ENCODE measurements around the gene GOLT1A.

Gene GOLT1A

GRCh38 chr1:204213668-204214662 lies at the start of gene GOLT1A:
Gene GOLT1A, minus strand, starts transcription at chr1:204213988. Its CDS starts 82 bp downstream, at chr1:204213906.
- peak; percentile 60 to 67 for DNase-seq

DNA sequence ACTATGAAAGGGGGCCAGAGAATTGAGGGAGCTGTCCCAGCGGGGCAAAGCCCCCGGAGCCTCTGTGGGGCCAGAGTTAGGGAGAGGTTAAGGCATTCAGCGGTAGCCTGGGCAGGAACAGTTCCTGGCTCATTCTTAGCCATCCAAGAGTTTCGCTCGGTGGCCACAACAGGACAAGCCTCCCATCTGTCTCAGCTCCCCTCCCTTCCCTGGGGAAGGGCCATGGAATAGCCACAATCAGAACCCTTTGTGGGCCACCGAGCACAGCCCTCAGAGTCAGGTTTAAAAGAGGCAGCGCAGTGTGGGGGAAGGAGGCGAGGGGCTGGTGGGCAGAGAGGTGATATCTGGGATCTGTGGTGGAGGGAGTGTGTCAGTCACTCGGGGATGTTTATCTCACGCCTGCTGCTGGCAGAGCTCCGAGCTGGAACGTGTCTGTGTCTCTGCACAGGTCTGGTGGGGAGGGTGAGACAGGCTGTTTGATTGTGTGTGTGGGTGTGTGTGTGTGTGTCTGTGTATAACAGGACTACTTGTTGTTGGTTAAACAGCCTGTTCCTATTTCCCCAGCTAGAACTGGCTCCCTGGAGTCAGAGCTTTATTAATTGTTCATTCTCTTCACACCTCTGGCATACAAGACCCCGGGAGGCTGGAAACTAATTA lies 49.6 kb upstream of the GOLT1A start:
- DNase-seq = no peak

DNA sequence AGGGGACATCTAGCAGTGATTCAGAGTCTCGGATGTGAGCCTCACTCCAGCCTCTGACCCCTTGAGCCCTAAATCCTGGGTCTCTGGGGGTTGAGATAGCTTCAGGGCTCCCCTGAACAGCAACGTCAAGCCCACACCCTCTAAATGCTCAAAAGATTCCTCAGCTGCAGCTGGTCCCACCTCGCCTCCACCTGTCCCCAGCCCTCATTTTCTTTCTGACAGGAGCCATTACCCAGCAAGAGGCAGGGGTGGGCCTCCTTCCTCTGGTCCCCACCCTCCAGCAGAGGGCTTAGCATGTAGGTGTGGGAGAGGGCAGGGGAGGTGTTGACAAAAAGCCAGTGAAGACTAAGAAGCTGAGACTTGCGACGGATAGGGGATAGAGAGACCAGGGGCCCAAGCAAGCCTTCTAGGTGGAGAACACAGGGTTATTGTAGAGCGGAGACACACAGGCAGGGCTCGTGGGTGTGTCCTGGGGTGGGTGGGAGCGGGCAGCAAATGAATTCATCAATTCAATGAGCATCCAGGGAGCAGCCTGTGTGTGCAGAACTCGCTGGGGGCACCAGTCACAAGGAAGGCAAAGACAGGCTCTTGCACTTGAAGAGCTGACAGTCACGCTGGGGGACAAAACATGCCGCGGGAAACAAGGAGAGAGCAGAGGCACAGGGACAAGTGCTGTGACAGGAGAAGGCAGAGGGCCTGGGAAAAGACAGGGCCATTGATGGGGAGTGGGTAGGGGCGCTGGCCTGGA lies 48.9 kb upstream of the GOLT1A start:
- DNase-seq = no peak

DNA sequence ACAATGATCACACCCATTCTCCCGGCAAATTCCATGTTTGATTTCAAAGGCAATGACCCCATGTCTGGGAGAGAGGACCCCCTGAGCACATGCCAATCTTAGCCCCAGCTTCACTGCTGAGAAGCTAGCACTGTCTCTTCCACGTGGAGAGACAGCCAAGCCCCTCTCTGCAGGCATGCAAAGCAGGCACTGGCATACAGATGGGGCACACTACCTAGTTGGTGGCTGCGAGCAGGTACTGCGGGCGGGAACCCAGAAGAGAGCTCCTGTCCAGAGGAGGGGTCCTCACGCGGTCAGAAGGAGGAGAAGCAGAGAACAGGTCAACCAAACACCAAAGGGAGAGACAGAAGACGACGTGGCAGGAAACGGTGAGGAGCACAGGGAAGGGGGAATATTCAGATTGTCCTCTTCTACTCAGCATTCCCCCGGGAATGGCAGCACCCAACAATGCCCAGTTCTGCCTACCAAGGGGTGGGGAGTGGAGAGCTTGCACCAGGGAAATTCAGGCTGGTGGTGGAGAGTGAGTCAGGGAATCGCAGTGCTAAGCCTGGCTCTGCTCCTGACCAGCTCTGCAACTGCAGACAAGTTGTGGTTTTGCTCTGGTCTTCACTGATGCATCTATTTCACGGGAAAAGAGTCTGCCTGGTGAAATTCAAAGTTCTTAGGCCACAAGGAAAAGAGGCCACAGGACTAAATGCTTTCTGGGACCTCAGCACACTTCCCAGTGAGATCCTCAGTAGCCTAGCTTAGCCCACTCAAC lies 48.1 kb upstream of the GOLT1A start:
- DNase-seq = no peak

- no peak for DNase-seq
Observed at GRCh38 chr1:204261266-204261665, 47.5 kb upstream of the GOLT1A start.

- no peak for DNase-seq
Observed at GRCh38 chr1:204260601-204261197, 46.9 kb upstream of the GOLT1A start.

GRCh38 chr1:204259782-204260181 lies 46.0 kb upstream of the GOLT1A start:
- DNase-seq = no peak

DNA sequence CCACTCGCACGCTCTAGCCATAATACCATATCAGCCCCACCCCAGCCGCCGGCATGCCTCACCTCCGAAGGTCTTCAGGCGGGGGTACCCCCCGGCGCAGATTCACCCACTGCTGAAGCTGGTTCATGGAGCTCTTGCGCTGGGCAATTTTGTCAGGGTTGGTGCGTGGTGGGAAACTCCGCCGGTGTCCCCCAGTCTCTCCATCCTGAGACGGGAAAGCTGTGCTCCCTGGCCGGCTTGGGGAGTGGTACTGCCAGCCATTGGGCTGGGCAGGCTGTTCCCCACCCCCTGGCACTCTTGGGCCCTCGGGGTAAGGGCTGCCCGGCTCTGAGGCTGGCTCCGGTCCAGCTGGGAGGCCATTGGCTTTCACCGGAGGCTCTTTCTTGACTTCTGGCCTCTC lies 45.4 kb upstream of the GOLT1A start:
- no peak for DNase-seq

- peak; percentile 57 to 64 for DNase-seq
Observed at GRCh38 chr1:204258213-204259115, 44.7 kb upstream of the GOLT1A start.

DNA sequence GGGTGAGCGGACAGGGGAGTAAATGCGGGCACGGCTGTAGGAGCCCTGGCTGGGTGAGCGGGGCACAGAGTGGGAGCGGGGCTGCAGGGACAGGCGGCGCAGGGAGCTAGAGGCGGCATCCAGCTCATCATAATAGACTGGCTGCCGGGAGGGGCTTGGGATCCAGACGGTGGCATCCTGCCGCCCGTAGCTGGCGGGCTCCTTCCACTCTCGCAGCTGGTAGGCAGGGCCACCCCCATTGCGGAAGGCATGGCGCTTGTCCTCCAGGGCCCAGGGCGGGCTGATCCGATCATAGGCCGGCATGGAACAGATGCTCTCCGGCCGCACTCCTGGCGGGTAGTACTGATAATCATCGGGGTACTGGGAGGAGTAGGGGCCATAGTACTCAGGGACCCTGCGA lies 43.7 kb upstream of the GOLT1A start:
- DNase-seq = no peak

DNA sequence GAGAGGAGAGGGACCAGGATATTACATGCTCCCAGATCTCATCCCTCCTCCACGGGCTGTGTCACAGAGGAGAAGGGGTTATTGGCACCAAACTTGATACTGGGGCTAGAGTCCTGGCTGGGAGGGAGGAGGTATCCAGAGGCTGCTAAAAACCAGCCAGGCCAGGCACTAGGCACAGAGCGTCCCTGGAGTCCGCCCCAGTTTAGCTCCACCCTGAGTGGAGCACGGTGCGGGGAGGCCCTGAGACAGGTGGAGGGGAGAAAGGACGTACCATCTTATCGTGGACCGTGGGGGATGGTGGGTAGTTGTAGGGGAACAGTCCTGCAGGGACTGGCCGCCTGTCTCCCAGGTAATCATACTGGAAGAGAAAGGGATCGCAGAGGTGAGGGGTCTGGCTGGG lies 42.7 kb upstream of the GOLT1A start:
- DNase-seq = no peak

GRCh38 chr1:204255966-204256365 lies 42.2 kb upstream of the GOLT1A start:
- DNase-seq = no peak

GRCh38 chr1:204255225-204255624 lies 41.4 kb upstream of the GOLT1A start:
- no peak for DNase-seq

- DNase-seq = no peak
Observed at GRCh38 chr1:204254031-204254661, 40.4 kb upstream of the GOLT1A start.

- DNase-seq = no peak
Observed at GRCh38 chr1:204251926-204252689, 38.3 kb upstream of the GOLT1A start.

- DNase-seq = no peak
Observed at GRCh38 chr1:204251286-204251685, 37.5 kb upstream of the GOLT1A start.

- DNase-seq = no peak
Observed at GRCh38 chr1:204250428-204251030, 36.7 kb upstream of the GOLT1A start.

GRCh38 chr1:204249736-204250427 lies 36.1 kb upstream of the GOLT1A start:
- DNase-seq = no peak

- DNase-seq = no peak
Observed at GRCh38 chr1:204248954-204249353, 35.2 kb upstream of the GOLT1A start.
